Keratinocyte (primary cell): ENCODE results near the gene ADARB2. TPM values are rescaled to one million over a fixed set of nuclear protein-coding genes. Genes with fewer than 3 reads are reported as not detected.
"Not testable (repeated sequence)": the region's sequence is repeated elsewhere in the genome, so short reads cannot be mapped to it uniquely, and the experiment has no call there.

Source experiments
- DNase-seq: peaks from one replicate; pipeline ENCODE4 v3.0.0-alpha.2; 2011; ENCODE audit warnings: low read depth, missing footprints, low spot score
- FAIRE-seq: peaks from 2 replicates; lab custom pipeline; 2011; peaks lifted over from hg19 to GRCh38; lab: Jason Lieb, UNC
- H2AFZ ChIP-seq: 2 replicates; pipeline ENCODE4 v1.6.0; 2012; ENCODE audit warnings: low read length, control low read depth, inconsistent platforms; ENCODE audit not compliant: control insufficient read depth
- H3K27ac ChIP-seq: 2 replicates; pipeline ENCODE4 v1.5.1; 2011; ENCODE audit warnings: low read length; ENCODE audit not compliant: control insufficient read depth, insufficient read depth
- H3K27me3 ChIP-seq: 3 replicates; pipeline ENCODE4 v1.6.0; 2011; ENCODE audit warnings: low read length; ENCODE audit not compliant: control insufficient read depth, insufficient read depth; ENCODE audit errors: extremely low read depth
- H3K36me3 ChIP-seq, 2 experiments: 2 replicates in 1 of 2; 3 replicates in 1 of 2; pipeline ENCODE4 v1.5.1; 2011; ENCODE audit warnings: low read length in 2 of 2, mild to moderate bottlenecking in 1 of 2; ENCODE audit not compliant: control insufficient read depth in 2 of 2, insufficient read depth in 2 of 2; ENCODE audit errors: extremely low read depth in 1 of 2
- H3K4me1 ChIP-seq: 3 replicates; pipeline ENCODE4 v1.5.1; 2011; ENCODE audit warnings: low read length; ENCODE audit not compliant: control insufficient read depth, insufficient read depth; ENCODE audit errors: extremely low read depth
- H3K4me2 ChIP-seq: 3 replicates; pipeline ENCODE4 v1.6.0; 2011; ENCODE audit warnings: low read depth, low read length; ENCODE audit not compliant: control insufficient read depth, insufficient read depth; ENCODE audit errors: extremely low read depth
- H3K4me3 ChIP-seq, 3 experiments: fragments of 200-600 bp in 1 of 3; sonication (generic) in 1 of 3; 2 replicates in 2 of 3; 3 replicates in 1 of 3; pipeline ENCODE4 v1.5.1; 2011 to 2016; ENCODE audit warnings: low read length in 3 of 3, mild to moderate bottlenecking in 3 of 3, control low read depth in 2 of 3, inconsistent platforms in 1 of 3, low read depth in 1 of 3, mixed read lengths in 1 of 3, mixed run types in 1 of 3, moderate library complexity in 1 of 3; ENCODE audit not compliant: control insufficient read depth in 2 of 3, insufficient read depth in 2 of 3; ENCODE audit errors: extremely low read depth in 1 of 3
- H3K79me2 ChIP-seq: 2 replicates; pipeline ENCODE4 v1.6.0; 2012; ENCODE audit warnings: low read length; ENCODE audit not compliant: control insufficient read depth, insufficient read depth
- H3K9ac ChIP-seq: 3 replicates; pipeline ENCODE4 v1.6.0; 2011; ENCODE audit warnings: low read length; ENCODE audit not compliant: control insufficient read depth, insufficient read depth; ENCODE audit errors: extremely low read depth
- H3K9me1 ChIP-seq: 3 replicates; pipeline ENCODE4 v1.6.0; 2011; ENCODE audit warnings: low read length; ENCODE audit not compliant: control insufficient read depth, insufficient read depth; ENCODE audit errors: extremely low read depth
- H3K9me3 ChIP-seq: 2 replicates; pipeline ENCODE4 v1.5.1; 2012; ENCODE audit warnings: low read depth, low read length; ENCODE audit not compliant: control insufficient read depth
- H4K20me1 ChIP-seq: 3 replicates; pipeline ENCODE4 v1.6.0; 2011; ENCODE audit warnings: low read length; ENCODE audit not compliant: control insufficient read depth, insufficient read depth; ENCODE audit errors: extremely low read depth
- EZH2 ChIP-seq: IDR thresholded peaks from one replicate; pipeline ENCODE4 v1.6.1; 2012; ENCODE audit warnings: inconsistent platforms, mild to moderate bottlenecking, low read length, moderate library complexity
- dilution Hi-C: fragments of 300-500 bp; cut with MboI; formaldehyde crosslinking; loops from one replicate; pipeline ENCODE4 v1.7.0; 2020; ENCODE audit warnings: low sequenced_read_pairs; ENCODE audit not compliant: extremely low pct_ligation_motif_present
- polyA plus RNA-seq, 5 experiments: library from polyadenylated mRNA; depleted of rRNA in 3 of 5; stranded (reverse) in 3 of 5; stranded (forward) in 1 of 5; unstranded in 1 of 5; fragments of >200 nt; gene quantifications; 1 replicate in 1 of 5; 2 replicates in 3 of 5; 3 replicates in 1 of 5; pipeline versions ENCODE4 v1.2.1 to v1.2.3, GENCODE V29; 2011 to 2012; ENCODE audit warnings: missing spikeins in 2 of 5, low read depth in 1 of 5, low replicate concordance in 1 of 5
- TF ChIP-seq, protein P1 (sequence below), 3 experiments: IDR thresholded peaks in 1 of 3; conservative IDR thresholded peaks in 1 of 3; optimal IDR thresholded peaks in 1 of 3; 2 replicates in 2 of 3; 3 replicates in 1 of 3; pipeline versions ENCODE3 to v1.5.1; 2011; ENCODE audit warnings: low read length in 3 of 3, mild to moderate bottlenecking in 3 of 3, moderate library complexity in 2 of 3, control low read depth in 1 of 3, inconsistent platforms in 1 of 3; ENCODE audit not compliant: insufficient read depth in 2 of 3; ENCODE audit errors: extremely low read depth in 1 of 3

The ADARB2 gene
- polyA plus RNA-seq, 1 donor (not counting 4 experiments of a cell fraction or from before 2014, with no cell fraction given) = not detected

- TF ChIP-seq, protein P1, sequence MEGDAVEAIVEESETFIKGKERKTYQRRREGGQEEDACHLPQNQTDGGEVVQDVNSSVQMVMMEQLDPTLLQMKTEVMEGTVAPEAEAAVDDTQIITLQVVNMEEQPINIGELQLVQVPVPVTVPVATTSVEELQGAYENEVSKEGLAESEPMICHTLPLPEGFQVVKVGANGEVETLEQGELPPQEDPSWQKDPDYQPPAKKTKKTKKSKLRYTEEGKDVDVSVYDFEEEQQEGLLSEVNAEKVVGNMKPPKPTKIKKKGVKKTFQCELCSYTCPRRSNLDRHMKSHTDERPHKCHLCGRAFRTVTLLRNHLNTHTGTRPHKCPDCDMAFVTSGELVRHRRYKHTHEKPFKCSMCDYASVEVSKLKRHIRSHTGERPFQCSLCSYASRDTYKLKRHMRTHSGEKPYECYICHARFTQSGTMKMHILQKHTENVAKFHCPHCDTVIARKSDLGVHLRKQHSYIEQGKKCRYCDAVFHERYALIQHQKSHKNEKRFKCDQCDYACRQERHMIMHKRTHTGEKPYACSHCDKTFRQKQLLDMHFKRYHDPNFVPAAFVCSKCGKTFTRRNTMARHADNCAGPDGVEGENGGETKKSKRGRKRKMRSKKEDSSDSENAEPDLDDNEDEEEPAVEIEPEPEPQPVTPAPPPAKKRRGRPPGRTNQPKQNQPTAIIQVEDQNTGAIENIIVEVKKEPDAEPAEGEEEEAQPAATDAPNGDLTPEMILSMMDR (optimal IDR thresholded peaks at IDR 0.05 in 1 of 3, IDR thresholded peaks at IDR 0.05 in 1 of 3, conservative IDR thresholded peaks at IDR 0.05 in 1 of 3; ENCODE audit: extremely low read depth in 1 of 3, insufficient read depth in 2 of 3, low read length in 3 of 3) = no peak
- no peak for TF ChIP-seq EZH2
- H3K9me1 ChIP-seq = no peaks in the 10 kb centered on the region
- dilution Hi-C loops = no loop called here
- DNase-seq (no peak), FAIRE-seq (no peak)
- no peak overlapping the region for H3K9ac ChIP-seq
- no peak overlapping the region for H2AFZ ChIP-seq
- no peaks in the 10 kb centered on the region for H3K79me2 ChIP-seq
- no peak overlapping the region for H3K4me3 ChIP-seq
- H3K9me3 ChIP-seq = peaks cover 3% of the 10 kb centered on the region
- no peaks in the 10 kb centered on the region for H3K4me1 ChIP-seq
- no peaks in the 10 kb centered on the region for H3K27me3 ChIP-seq
- no peaks in the 10 kb centered on the region for H4K20me1 ChIP-seq
- no peak overlapping the region for H3K27ac ChIP-seq
- H3K36me3 ChIP-seq = no peaks in the 10 kb centered on the region
- H3K4me2 ChIP-seq = no peak overlapping the region
Measured at GRCh38 chr10:1624240-1624639, 113.1 kb downstream of the ADARB2 start.

- Histone ChIP-seq H3K4me1 (no peaks in the 10 kb centered on the region), H3K9me1 (no peaks in the 10 kb centered on the region), H3K9ac (no peak overlapping the region), H3K4me3 (no peak overlapping the region), H4K20me1 (no peaks in the 10 kb centered on the region), H3K4me2 (no peak overlapping the region), H3K79me2 (no peaks in the 10 kb centered on the region), H3K27me3 (no peaks in the 10 kb centered on the region), H2AFZ (no peak overlapping the region), H3K27ac (no peak overlapping the region), H3K36me3 (no peaks in the 10 kb centered on the region), H3K9me3 (no peaks in the 10 kb centered on the region)
- dilution Hi-C loops = no loop called here
- FAIRE-seq (no peak), DNase-seq (no peak)
- TF ChIP-seq EZH2 = no peak
- TF ChIP-seq, protein P1 (optimal IDR thresholded peaks at IDR 0.05 in 1 of 3, IDR thresholded peaks at IDR 0.05 in 1 of 3, conservative IDR thresholded peaks at IDR 0.05 in 1 of 3; ENCODE audit: extremely low read depth in 1 of 3, insufficient read depth in 2 of 3, low read length in 3 of 3) = no peak
Measured at GRCh38 chr10:1620803-1621202, 116.5 kb downstream of the ADARB2 start.

GRCh38 chr10:1617376-1618317 is 119.7 kb downstream of the ADARB2 start:
- H3K36me3 ChIP-seq, H3K27ac ChIP-seq, H3K9me1 ChIP-seq, dilution Hi-C loops, H3K9ac ChIP-seq, H4K20me1 ChIP-seq, H3K4me3 ChIP-seq, H3K4me2 ChIP-seq, H3K9me3 ChIP-seq, H2AFZ ChIP-seq, DNase-seq, H3K4me1 ChIP-seq, H3K27me3 ChIP-seq, H3K79me2 ChIP-seq, FAIRE-seq: not testable (repeated sequence)
